CD4-positive, alpha-beta T cell (primary cell): ENCODE results near the gene SFSWAP. TPM values are rescaled to one million over a fixed set of nuclear protein-coding genes. Genes with fewer than 3 reads are reported as not detected.

ENCODE experiments used
- ATAC-seq: fragments of 200-7000 bp; cut with Tn5 transposase; one replicate; pipeline ENCODE4 v1.10.0; 2022; ENCODE audit warnings: mild to moderate bottlenecking; ENCODE audit not compliant: poor library complexity
- CTCF ChIA-PET: fragments of 350-600 bp; sonication (Branson Sonifier 250); formaldehyde crosslinking; loops from one replicate; lab custom pipeline; 2021; ENCODE audit warnings: antibody characterized with exemption, inconsistent platforms; lab: Charles Lee
- POLR2A ChIA-PET: fragments of 350-600 bp; sonication (Branson Sonifier 250); formaldehyde crosslinking; loops from one replicate; lab custom pipeline; 2021; ENCODE audit warnings: antibody characterized with exemption, inconsistent platforms; lab: Charles Lee
- DNase-seq, 14 experiments: peaks; one replicate each; pipeline ENCODE4 v3.0.0-alpha.2; 2013 to 2020; ENCODE audit warnings: mixed read lengths in 2 of 14
- H3K27ac ChIP-seq, 2 donors: one replicate each; pipeline versions ENCODE4 v1.5.1 to v1.7.0; 2013; ENCODE audit warnings: low read length in 2 of 2, low read depth in 1 of 2, mild to moderate bottlenecking in 1 of 2
- H3K27me3 ChIP-seq, 2 experiments: 1 replicate in 1 of 2; 2 replicates in 1 of 2; pipeline versions ENCODE4 v1.6.1 to v1.7.0; 2013; ENCODE audit warnings: low read length in 2 of 2, control low read depth in 1 of 2, mild to moderate bottlenecking in 1 of 2, moderate library complexity in 1 of 2; ENCODE audit not compliant: insufficient read depth in 2 of 2, control insufficient read depth in 1 of 2
- H3K36me3 ChIP-seq: one replicate; pipeline ENCODE4 v1.6.1; 2013; ENCODE audit warnings: low read length, control low read depth; ENCODE audit not compliant: insufficient read depth
- H3K4me1 ChIP-seq: one replicate; pipeline ENCODE4 v1.6.1; 2013; ENCODE audit warnings: low read length, control low read depth; ENCODE audit not compliant: insufficient read depth
- H3K4me3 ChIP-seq: one replicate; pipeline ENCODE4 v1.5.1; 2013; ENCODE audit warnings: mild to moderate bottlenecking, low read length, moderate library complexity
- H3K9me3 ChIP-seq, 2 experiments: 1 replicate in 1 of 2; 2 replicates in 1 of 2; pipeline versions ENCODE4 v1.6.1 to v1.7.0; 2013; ENCODE audit warnings: low read length in 2 of 2, mild to moderate bottlenecking in 2 of 2, control low read depth in 1 of 2, moderate library complexity in 1 of 2; ENCODE audit not compliant: control insufficient read depth in 1 of 2, insufficient read depth in 1 of 2
- H3K27ac Mint-ChIP-seq: one replicate; pipeline ENCODE4 v1.8.0; 2020; ENCODE audit warnings: mixed read lengths
- H3K27me3 Mint-ChIP-seq: one replicate; pipeline ENCODE4 v1.8.0; 2021; ENCODE audit warnings: mixed read lengths
- H3K36me3 Mint-ChIP-seq: one replicate; pipeline ENCODE4 v1.8.0; 2021; ENCODE audit warnings: low read depth, mixed read lengths
- H3K4me1 Mint-ChIP-seq: one replicate; pipeline ENCODE4 v1.8.0; 2021; ENCODE audit warnings: low read depth, mixed read lengths
- H3K4me3 Mint-ChIP-seq: one replicate; pipeline ENCODE4 v1.8.0; 2020; ENCODE audit warnings: mild to moderate bottlenecking, mixed read lengths
- H3K9me3 Mint-ChIP-seq: one replicate; pipeline ENCODE4 v1.8.0; 2020; ENCODE audit warnings: mixed read lengths
- CTCF ChIP-seq: fragments of 200-600 bp; IDR thresholded peaks from one replicate; pipeline ENCODE4 v1.8.0; 2022; ENCODE audit warnings: antibody characterized with exemption, mild to moderate bottlenecking
- intact Hi-C, 2 experiments: fragments of 100-400 bp; cut with DNase I in 1 of 2; cut with micrococcal nuclease in 1 of 2; formaldehyde crosslinking; loops; one replicate each; pipeline versions ENCODE4 v1.15.1 to v1.9.0; 2023 to 2025; cut with DNase I, micrococcal nuclease
- total RNA-seq, 174 experiments: library from RNA in 2 of 174; stranded (reverse) in 2 of 174; gene quantifications; one replicate each; pipeline ENCODE4 v1.2.3 and lab custom pipeline; 2021 to 2026

SFSWAP gene
- total RNA-seq, 2 experiments from 2014 or later, result 88.7 to 98.4 TPM

GRCh38 chr12:131793243-131794022, 82.5 kb downstream of the SFSWAP start:
- no peaks in the 10 kb centered on the region for H3K9me3 ChIP-seq
- CTCF ChIA-PET, result no interaction called here
- Mint-ChIP-seq H3K27me3 (no peaks in the 10 kb centered on the region), H3K36me3 (peaks cover 90% of the 10 kb centered on the region), H3K27ac (no peak overlapping the region), H3K4me3 (no peak overlapping the region), H3K4me1 (no peaks in the 10 kb centered on the region), H3K9me3 (no peaks in the 10 kb centered on the region)
- no peak overlapping the region for H3K27ac ChIP-seq
- H3K4me3 ChIP-seq, result no peak overlapping the region
- H3K27me3 ChIP-seq, result no peaks in the 10 kb centered on the region
- peaks cover 76% of the 10 kb centered on the region for H3K36me3 ChIP-seq
- POLR2A ChIA-PET, result no interaction called here
- intact Hi-C loops, result no loop called here
- no peak for TF ChIP-seq CTCF
- ATAC-seq (no peak), DNase-seq (no peak)
- no peaks in the 10 kb centered on the region for H3K4me1 ChIP-seq

DNA sequence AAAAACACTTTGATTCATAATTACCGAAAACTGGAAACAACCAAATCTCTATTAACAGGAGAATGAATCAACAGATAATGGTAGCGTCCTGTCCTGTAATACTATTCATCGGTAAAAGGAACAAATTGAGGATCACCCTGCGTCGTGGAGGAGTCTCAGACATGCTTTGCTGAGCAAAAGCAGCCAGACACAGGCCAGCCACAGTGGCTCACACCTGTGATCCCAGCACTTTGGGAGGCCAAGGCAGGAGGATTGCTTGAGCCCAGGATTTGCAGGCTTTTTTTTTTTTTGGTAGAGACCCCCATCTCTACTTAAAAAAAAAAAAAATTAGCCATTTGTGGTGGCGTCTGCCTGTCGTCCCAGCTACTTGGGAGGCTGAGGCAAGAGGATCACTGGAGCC, 83.2 kb downstream of the SFSWAP start:
- no peaks in the 10 kb centered on the region for H3K4me1 Mint-ChIP-seq
- ATAC-seq, result no peak
- Histone ChIP-seq H3K9me3 (no peaks in the 10 kb centered on the region), H3K36me3 (peaks cover 74% of the 10 kb centered on the region), H3K4me3 (no peak overlapping the region), H3K4me1 (no peaks in the 10 kb centered on the region), H3K27ac (no peak overlapping the region), H3K27me3 (no peaks in the 10 kb centered on the region)
- no peaks in the 10 kb centered on the region for H3K9me3 Mint-ChIP-seq
- no peak overlapping the region for H3K4me3 Mint-ChIP-seq
- no peak for TF ChIP-seq CTCF
- H3K27ac Mint-ChIP-seq, result no peak overlapping the region
- DNase-seq, result no peak
- H3K36me3 Mint-ChIP-seq, result peaks cover 91% of the 10 kb centered on the region
- no peaks in the 10 kb centered on the region for H3K27me3 Mint-ChIP-seq
- POLR2A ChIA-PET, result no interaction called here
- intact Hi-C loops, result no loop called here
- CTCF ChIA-PET, result no interaction called here

- Mint-ChIP-seq H3K9me3 (no peaks in the 10 kb centered on the region), H3K27ac (no peak overlapping the region), H3K36me3 (peaks cover 91% of the 10 kb centered on the region), H3K4me1 (no peaks in the 10 kb centered on the region), H3K4me3 (no peak overlapping the region), H3K27me3 (no peaks in the 10 kb centered on the region)
- DNase-seq (no peak), ATAC-seq (no peak)
- POLR2A ChIA-PET, result no interaction called here
- Histone ChIP-seq H3K27me3 (no peaks in the 10 kb centered on the region), H3K4me1 (no peaks in the 10 kb centered on the region), H3K4me3 (no peak overlapping the region), H3K27ac (no peak overlapping the region), H3K36me3 (peaks cover 75% of the 10 kb centered on the region), H3K9me3 (no peaks in the 10 kb centered on the region)
- intact Hi-C loops, result no loop called here
- TF ChIP-seq CTCF, result no peak
- CTCF ChIA-PET, result no interaction called here
Measured at GRCh38 chr12:131794573-131794972, 83.7 kb downstream of the SFSWAP start.
